ENCODE results near the gene AP4B1.
"Not testable (repeated sequence)": the region's sequence is repeated elsewhere in the genome, so short reads cannot be mapped to it uniquely, and the experiment has no call there.

GRCh38 chr1:113948151-113948550 is 43.6 kb upstream of the AP4B1 start:
- not testable (repeated sequence) for TF ChIP-seq SP1 (CRISPR knock-in tag; conservative IDR thresholded peaks at IDR 0.05); E2F1 (CRISPR knock-in tag; IDR thresholded peaks at IDR 0.05); CTCF (IDR thresholded peaks at IDR 0.05); ATF2 (CRISPR knock-in tag; IDR thresholded peaks at IDR 0.05; ENCODE audit: borderline replicate concordance, low read depth)
